ENCODE data around the gene RAB1B.

The RAB1B gene

DNA sequence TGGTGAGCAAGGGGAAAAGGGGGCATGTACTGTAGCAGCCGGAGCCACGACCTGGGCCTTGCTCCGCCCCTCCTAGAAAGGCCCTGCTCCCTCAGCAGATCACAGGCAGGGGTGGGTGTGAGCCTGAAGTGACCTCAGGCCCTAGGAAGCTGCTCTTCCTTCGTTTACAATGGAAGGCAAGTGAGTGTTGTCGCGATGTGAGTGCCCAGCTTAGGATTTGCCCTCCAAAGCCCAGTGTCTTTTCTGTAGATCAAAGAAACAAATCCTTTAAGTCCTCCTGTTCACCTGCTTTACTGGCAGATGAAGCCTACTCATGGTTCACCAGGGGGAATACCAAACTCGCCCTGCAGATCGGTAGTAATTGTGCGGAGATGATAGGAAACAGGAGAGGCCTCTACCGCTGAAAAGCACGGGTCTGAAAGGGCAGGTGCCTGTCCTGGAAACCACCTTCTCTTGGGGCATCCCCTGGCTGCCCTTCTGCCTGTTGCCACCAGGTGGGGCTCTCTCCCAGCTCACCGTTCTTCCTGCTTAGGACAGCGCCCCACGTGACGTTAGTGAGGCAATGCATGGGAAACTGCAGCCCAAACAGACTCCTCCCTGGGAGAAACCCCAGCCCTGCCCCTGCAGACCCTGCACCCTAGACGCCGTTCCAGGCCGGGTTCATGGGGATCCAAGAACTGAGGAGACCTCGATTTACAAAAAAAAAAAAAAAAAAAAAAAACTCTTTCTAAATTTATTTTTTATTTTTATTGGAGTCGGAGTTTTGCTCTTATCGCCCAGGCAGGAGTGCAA is 45.9 kb upstream of the RAB1B start:
- peak; percentile 93 to 94 for DNase-seq (ENCODE audit: low read depth in 2 of 2)
- TF ChIP-seq, protein P1, sequence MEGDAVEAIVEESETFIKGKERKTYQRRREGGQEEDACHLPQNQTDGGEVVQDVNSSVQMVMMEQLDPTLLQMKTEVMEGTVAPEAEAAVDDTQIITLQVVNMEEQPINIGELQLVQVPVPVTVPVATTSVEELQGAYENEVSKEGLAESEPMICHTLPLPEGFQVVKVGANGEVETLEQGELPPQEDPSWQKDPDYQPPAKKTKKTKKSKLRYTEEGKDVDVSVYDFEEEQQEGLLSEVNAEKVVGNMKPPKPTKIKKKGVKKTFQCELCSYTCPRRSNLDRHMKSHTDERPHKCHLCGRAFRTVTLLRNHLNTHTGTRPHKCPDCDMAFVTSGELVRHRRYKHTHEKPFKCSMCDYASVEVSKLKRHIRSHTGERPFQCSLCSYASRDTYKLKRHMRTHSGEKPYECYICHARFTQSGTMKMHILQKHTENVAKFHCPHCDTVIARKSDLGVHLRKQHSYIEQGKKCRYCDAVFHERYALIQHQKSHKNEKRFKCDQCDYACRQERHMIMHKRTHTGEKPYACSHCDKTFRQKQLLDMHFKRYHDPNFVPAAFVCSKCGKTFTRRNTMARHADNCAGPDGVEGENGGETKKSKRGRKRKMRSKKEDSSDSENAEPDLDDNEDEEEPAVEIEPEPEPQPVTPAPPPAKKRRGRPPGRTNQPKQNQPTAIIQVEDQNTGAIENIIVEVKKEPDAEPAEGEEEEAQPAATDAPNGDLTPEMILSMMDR (IDR thresholded peaks at IDR 0.05; ENCODE audit: low read depth, low read length): peak; percentile 100
- H3K4me3 ChIP-seq (replicated peaks in 1 of 2; ENCODE audit: low read depth in 2 of 2, low read length in 2 of 2): no peak overlapping the region

DNA sequence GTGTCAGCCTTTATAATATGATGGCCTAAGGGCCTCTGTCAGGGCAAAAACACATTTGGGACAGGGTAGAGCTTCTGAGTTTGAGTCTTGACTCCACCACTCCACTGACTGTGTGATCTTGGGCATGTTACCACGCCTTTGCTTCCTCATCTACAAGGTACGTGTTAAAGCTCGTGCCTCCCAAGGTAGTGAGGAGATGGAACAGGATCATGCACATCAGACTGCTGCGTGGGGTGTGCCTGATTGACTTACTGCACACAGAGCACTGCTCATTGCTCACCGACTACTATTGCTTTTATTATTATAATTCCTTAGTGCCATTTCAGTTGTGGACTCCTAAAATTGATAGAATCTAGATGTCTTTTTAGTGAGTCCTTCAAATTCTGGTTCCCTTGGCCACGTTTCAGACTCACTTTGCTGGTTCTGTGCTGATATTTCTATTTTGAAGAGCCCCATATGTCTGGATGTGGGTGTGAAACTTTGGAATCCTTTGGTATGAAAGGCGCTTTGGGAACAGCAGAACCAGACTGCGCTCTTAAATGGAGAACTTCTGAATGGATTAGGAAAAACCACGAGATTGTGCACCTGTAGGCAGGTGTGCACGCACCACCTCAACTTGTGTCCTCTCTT is 44.1 kb upstream of the RAB1B start:
- TF ChIP-seq, protein P1 (IDR thresholded peaks at IDR 0.05; ENCODE audit: low read depth, low read length): no peak
- H3K4me3 ChIP-seq (replicated peaks in 1 of 2; ENCODE audit: low read depth in 2 of 2, low read length in 2 of 2): no peak overlapping the region
- DNase-seq (ENCODE audit: low read depth in 2 of 2): no peak

DNA sequence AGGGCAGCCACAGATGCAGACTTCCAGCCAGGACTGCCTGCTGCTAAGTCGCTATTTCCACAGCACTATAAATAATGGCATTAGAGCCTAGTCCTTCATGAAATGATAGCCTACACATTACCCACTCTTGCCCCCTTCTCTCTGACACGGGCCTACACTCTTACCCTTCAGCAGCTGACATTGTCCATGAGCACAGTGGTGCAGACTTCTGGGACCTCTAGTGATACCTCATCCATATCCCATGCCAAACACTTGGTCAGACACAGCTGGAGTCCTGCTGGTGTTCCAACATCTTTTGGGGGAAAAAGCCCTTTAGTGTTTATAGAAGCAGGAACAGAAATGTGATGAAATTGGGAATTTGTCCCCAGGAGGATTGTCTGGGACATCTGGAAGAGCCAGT is 43.4 kb upstream of the RAB1B start:
- no peak overlapping the region for H3K4me3 ChIP-seq (replicated peaks in 1 of 2; ENCODE audit: low read depth in 2 of 2, low read length in 2 of 2)
- no peak for DNase-seq (ENCODE audit: low read depth in 2 of 2)
- TF ChIP-seq, protein P1 (IDR thresholded peaks at IDR 0.05; ENCODE audit: low read depth, low read length): no peak

DNA sequence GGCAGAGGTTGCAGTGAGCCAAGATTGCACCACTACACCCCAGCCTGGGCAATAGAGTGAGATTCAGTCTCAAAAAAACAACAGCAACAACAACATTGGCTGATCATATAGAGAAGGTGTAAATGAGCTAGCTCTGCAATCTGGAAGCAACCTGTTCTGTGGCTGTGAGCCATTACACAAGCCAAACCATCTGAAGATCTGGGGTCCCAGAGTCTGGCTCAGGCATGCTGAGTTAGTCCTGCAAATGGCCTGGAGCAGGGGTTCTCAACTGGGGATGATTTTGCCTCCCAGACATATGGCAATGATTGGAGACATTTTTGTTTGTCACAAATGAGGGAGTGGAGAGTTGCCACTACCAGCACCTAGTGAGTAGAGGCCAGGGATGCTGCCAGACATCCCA is 42.3 kb upstream of the RAB1B start:
- DNase-seq (ENCODE audit: low read depth in 2 of 2): no peak

DNA sequence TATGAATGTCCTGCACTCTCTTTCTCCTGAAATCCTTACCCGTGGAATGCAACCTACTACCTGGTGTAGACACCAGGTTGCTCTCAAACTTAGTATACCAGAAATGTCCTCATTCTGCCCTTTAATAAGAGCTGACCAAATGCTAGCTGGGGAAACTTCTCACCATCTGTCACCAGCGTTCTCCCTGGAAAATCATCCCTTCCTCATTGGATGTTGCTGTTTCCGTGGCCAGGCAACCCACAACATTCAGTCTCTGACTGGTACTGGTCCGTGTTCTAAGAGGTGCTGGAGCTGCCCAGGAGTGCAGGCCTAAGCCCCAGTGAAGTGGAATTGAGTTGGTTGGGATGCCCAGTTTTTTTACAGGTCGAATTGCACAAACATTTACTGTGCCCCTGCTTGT is 40.7 kb upstream of the RAB1B start:
- DNase-seq (ENCODE audit: low read depth in 2 of 2): no peak

More for the DNA sequence above, 42.3 kb upstream of the RAB1B start:
- no peak overlapping the region for H3K4me3 ChIP-seq (replicated peaks in 1 of 2; ENCODE audit: low read depth in 2 of 2, low read length in 2 of 2)
- TF ChIP-seq, protein P1 (IDR thresholded peaks at IDR 0.05; ENCODE audit: low read depth, low read length): no peak

DNA sequence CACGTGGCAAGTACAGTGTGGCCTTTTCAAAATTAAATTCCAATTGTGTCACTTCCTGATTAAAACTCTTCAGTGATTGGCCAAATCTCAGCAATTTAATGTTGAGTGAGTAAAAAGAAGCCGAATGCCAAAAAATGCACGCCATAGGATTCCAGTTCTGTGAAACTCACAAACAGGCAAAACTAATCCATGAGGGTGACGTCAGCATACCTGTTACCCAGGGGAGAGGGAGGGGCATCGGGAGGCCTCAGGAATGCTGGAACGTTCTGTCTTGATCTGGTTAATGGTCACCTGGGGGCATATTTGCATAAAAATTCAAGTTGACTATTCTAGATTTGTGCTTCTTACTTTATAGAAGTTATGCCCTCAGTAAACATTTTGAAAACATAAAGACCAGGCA is 39.9 kb upstream of the RAB1B start:
- TF ChIP-seq, protein P1 (IDR thresholded peaks at IDR 0.05; ENCODE audit: low read depth, low read length): no peak
- no peak for DNase-seq (ENCODE audit: low read depth in 2 of 2)
- H3K4me3 ChIP-seq (replicated peaks in 1 of 2; ENCODE audit: low read depth in 2 of 2, low read length in 2 of 2): no peak overlapping the region

More for the DNA sequence above, 40.7 kb upstream of the RAB1B start:
- no peak overlapping the region for H3K4me3 ChIP-seq (replicated peaks in 1 of 2; ENCODE audit: low read depth in 2 of 2, low read length in 2 of 2)
- TF ChIP-seq, protein P1 (IDR thresholded peaks at IDR 0.05; ENCODE audit: low read depth, low read length): no peak
